ENCODE results near the gene ARL2BP.
"Not testable (repeated sequence)": the region's sequence is repeated elsewhere in the genome, so short reads cannot be mapped to it uniquely, and the experiment has no call there.

Gene ARL2BP

GRCh38 chr16:57264950-57265371 is 19.9 kb downstream of the ARL2BP start:
- Mint-ChIP-seq H3K36me3 (ENCODE audit: low read depth) (no peaks in the 10 kb centered on the region), H3K4me1 (ENCODE audit: low read depth) (peaks cover 50% of the 10 kb centered on the region), H3K27me3 (no peaks in the 10 kb centered on the region), H3K4me3 (no peak overlapping the region), H3K27ac (no peak overlapping the region), H3K9me3 (no peaks in the 10 kb centered on the region)
- no peak for DNase-seq

- no peak for DNase-seq
- Mint-ChIP-seq H3K27ac (peak overlapping the region; percentile 77), H3K4me3 (no peak overlapping the region), H3K36me3 (ENCODE audit: low read depth) (no peaks in the 10 kb centered on the region), H3K27me3 (no peaks in the 10 kb centered on the region), H3K4me1 (ENCODE audit: low read depth) (peaks cover 42% of the 10 kb centered on the region), H3K9me3 (no peaks in the 10 kb centered on the region)
Measured at GRCh38 chr16:57265850-57266530, 20.9 kb downstream of the ARL2BP start.

GRCh38 chr16:57266531-57267260 is 21.6 kb downstream of the ARL2BP start:
- no peaks in the 10 kb centered on the region for H3K9me3 Mint-ChIP-seq
- peaks cover 42% of the 10 kb centered on the region for H3K4me1 Mint-ChIP-seq (ENCODE audit: low read depth)
- H3K27me3 Mint-ChIP-seq, result no peaks in the 10 kb centered on the region
- DNase-seq, result no peak
- peak overlapping the region; percentile 77 for H3K27ac Mint-ChIP-seq
- H3K4me3 Mint-ChIP-seq, result peak overlapping the region; percentile 13
- H3K36me3 Mint-ChIP-seq (ENCODE audit: low read depth), result no peaks in the 10 kb centered on the region

- Mint-ChIP-seq H3K4me1 (ENCODE audit: low read depth) (peaks cover 42% of the 10 kb centered on the region), H3K27ac (peak overlapping the region; percentile 77)
- H3K27me3 Mint-ChIP-seq; H3K9me3 Mint-ChIP-seq; DNase-seq; H3K36me3 Mint-ChIP-seq (ENCODE audit: low read depth); H3K4me3 Mint-ChIP-seq: not testable (repeated sequence)
Measured at GRCh38 chr16:57267343-57267742, 22.3 kb downstream of the ARL2BP start.

- Mint-ChIP-seq H3K4me3 (no peak overlapping the region), H3K9me3 (no peaks in the 10 kb centered on the region), H3K27ac (peak overlapping the region; percentile 40), H3K36me3 (ENCODE audit: low read depth) (no peaks in the 10 kb centered on the region), H3K4me1 (ENCODE audit: low read depth) (peaks cover 42% of the 10 kb centered on the region), H3K27me3 (no peaks in the 10 kb centered on the region)
- no peak for DNase-seq
Measured at GRCh38 chr16:57268804-57269800, 24.0 kb downstream of the ARL2BP start.

- Mint-ChIP-seq H3K27ac (no peak overlapping the region), H3K9me3 (no peaks in the 10 kb centered on the region), H3K4me1 (ENCODE audit: low read depth) (peaks cover 38% of the 10 kb centered on the region), H3K4me3 (no peak overlapping the region), H3K36me3 (ENCODE audit: low read depth) (no peaks in the 10 kb centered on the region), H3K27me3 (no peaks in the 10 kb centered on the region)
- no peak for DNase-seq
Measured at GRCh38 chr16:57270221-57271062, 25.4 kb downstream of the ARL2BP start.

GRCh38 chr16:57271063-57271345 is 25.9 kb downstream of the ARL2BP start:
- no peak overlapping the region for H3K4me3 Mint-ChIP-seq
- no peak for DNase-seq
- no peaks in the 10 kb centered on the region for H3K9me3 Mint-ChIP-seq
- H3K36me3 Mint-ChIP-seq (ENCODE audit: low read depth), result no peaks in the 10 kb centered on the region
- H3K27ac Mint-ChIP-seq, result no peak overlapping the region
- peaks cover 33% of the 10 kb centered on the region for H3K4me1 Mint-ChIP-seq (ENCODE audit: low read depth)
- no peaks in the 10 kb centered on the region for H3K27me3 Mint-ChIP-seq

GRCh38 chr16:57271867-57272495 is 26.9 kb downstream of the ARL2BP start:
- Mint-ChIP-seq H3K27me3 (no peaks in the 10 kb centered on the region), H3K36me3 (ENCODE audit: low read depth) (no peaks in the 10 kb centered on the region), H3K27ac (no peak overlapping the region), H3K4me3 (no peak overlapping the region), H3K4me1 (ENCODE audit: low read depth) (peaks cover 29% of the 10 kb centered on the region), H3K9me3 (no peaks in the 10 kb centered on the region)
- no peak for DNase-seq

- no peak overlapping the region for H3K4me3 Mint-ChIP-seq
- H3K4me1 Mint-ChIP-seq (ENCODE audit: low read depth), result peaks cover 29% of the 10 kb centered on the region
- no peak for DNase-seq
- no peaks in the 10 kb centered on the region for H3K27me3 Mint-ChIP-seq
- H3K27ac Mint-ChIP-seq, result no peak overlapping the region
- H3K36me3 Mint-ChIP-seq (ENCODE audit: low read depth), result no peaks in the 10 kb centered on the region
- no peaks in the 10 kb centered on the region for H3K9me3 Mint-ChIP-seq
Measured at GRCh38 chr16:57273359-57273758, 28.3 kb downstream of the ARL2BP start.

- DNase-seq, result no peak
- peaks cover 29% of the 10 kb centered on the region for H3K4me1 Mint-ChIP-seq (ENCODE audit: low read depth)
- H3K36me3 Mint-ChIP-seq (ENCODE audit: low read depth), result no peaks in the 10 kb centered on the region
- H3K4me3 Mint-ChIP-seq, result no peak overlapping the region
- H3K9me3 Mint-ChIP-seq, result no peaks in the 10 kb centered on the region
- no peaks in the 10 kb centered on the region for H3K27me3 Mint-ChIP-seq
- no peak overlapping the region for H3K27ac Mint-ChIP-seq
Measured at GRCh38 chr16:57273826-57274225, 28.8 kb downstream of the ARL2BP start.

- not testable (repeated sequence) for DNase-seq; H3K27ac Mint-ChIP-seq; H3K9me3 Mint-ChIP-seq; H3K4me3 Mint-ChIP-seq; H3K27me3 Mint-ChIP-seq; H3K36me3 Mint-ChIP-seq (ENCODE audit: low read depth)
- H3K4me1 Mint-ChIP-seq (ENCODE audit: low read depth), result peaks cover 28% of the 10 kb centered on the region
Measured at GRCh38 chr16:57275946-57276345, 30.9 kb downstream of the ARL2BP start.

- H3K27ac Mint-ChIP-seq, result no peak overlapping the region
- H3K9me3 Mint-ChIP-seq, result no peaks in the 10 kb centered on the region
- H3K4me1 Mint-ChIP-seq (ENCODE audit: low read depth), result peaks cover 28% of the 10 kb centered on the region
- no peak overlapping the region for H3K4me3 Mint-ChIP-seq
- no peaks in the 10 kb centered on the region for H3K36me3 Mint-ChIP-seq (ENCODE audit: low read depth)
- no peak for DNase-seq
- H3K27me3 Mint-ChIP-seq, result no peaks in the 10 kb centered on the region
Measured at GRCh38 chr16:57276596-57276995, 31.5 kb downstream of the ARL2BP start.

- H3K9me3 Mint-ChIP-seq, result no peaks in the 10 kb centered on the region
- H3K4me1 Mint-ChIP-seq (ENCODE audit: low read depth), result peaks cover 28% of the 10 kb centered on the region
- DNase-seq, result no peak
- H3K27me3 Mint-ChIP-seq, result no peaks in the 10 kb centered on the region
- H3K36me3 Mint-ChIP-seq (ENCODE audit: low read depth), result no peaks in the 10 kb centered on the region
- H3K27ac Mint-ChIP-seq, result no peak overlapping the region
- H3K4me3 Mint-ChIP-seq, result no peak overlapping the region
Measured at GRCh38 chr16:57277586-57277985, 32.5 kb downstream of the ARL2BP start.

- Mint-ChIP-seq H3K4me3 (no peak overlapping the region), H3K36me3 (ENCODE audit: low read depth) (no peaks in the 10 kb centered on the region), H3K4me1 (ENCODE audit: low read depth) (peaks cover 28% of the 10 kb centered on the region), H3K27ac (no peak overlapping the region), H3K9me3 (no peaks in the 10 kb centered on the region), H3K27me3 (peaks cover 3% of the 10 kb centered on the region)
- no peak for DNase-seq
Measured at GRCh38 chr16:57278494-57278893, 33.4 kb downstream of the ARL2BP start.
